HEK293 (cell line): ENCODE results near the gene RD3L.

Experiments
- BCL11A ChIP-seq: fragments of 450-650 bp; formaldehyde crosslinking; IDR thresholded peaks from 2 replicates; pipeline ENCODE4 v1.5.1; 2016; ENCODE audit warnings: low read depth, missing biosample characterization, missing genetic modification characterization
- GLIS1 ChIP-seq: fragments of 450-650 bp; formaldehyde crosslinking; IDR thresholded peaks from 2 replicates; pipeline ENCODE4 v1.5.1; 2016; ENCODE audit warnings: missing biosample characterization, missing genetic modification characterization
- ZBTB11 ChIP-seq: fragments of 450-650 bp; formaldehyde crosslinking; conservative IDR thresholded peaks from 2 replicates; pipeline ENCODE4 v1.5.1; 2016; ENCODE audit warnings: low read depth, missing biosample characterization, missing genetic modification characterization
- ZBTB7A ChIP-seq: fragments of 450-650 bp; formaldehyde crosslinking; IDR thresholded peaks from 2 replicates; pipeline ENCODE4 v1.5.1; 2016; ENCODE audit warnings: low read depth, missing biosample characterization, missing genetic modification characterization
- ZBTB8A ChIP-seq: fragments of 450-650 bp; formaldehyde crosslinking; IDR thresholded peaks from 2 replicates; pipeline ENCODE4 v1.5.1; 2016; ENCODE audit warnings: missing biosample characterization, missing genetic modification characterization
- ZNF2 ChIP-seq: fragments of 450-650 bp; formaldehyde crosslinking; IDR thresholded peaks from 2 replicates; pipeline ENCODE4 v1.5.1; 2016; ENCODE audit warnings: missing biosample characterization, missing genetic modification characterization
- ZNF670 ChIP-seq: fragments of 450-650 bp; formaldehyde crosslinking; IDR thresholded peaks from 2 replicates; pipeline ENCODE4 v1.5.1; 2016; ENCODE audit warnings: missing biosample characterization, missing genetic modification characterization, low read depth
- ZNF701 ChIP-seq: fragments of 450-650 bp; formaldehyde crosslinking; IDR thresholded peaks from 2 replicates; pipeline ENCODE4 v1.5.1; 2016; ENCODE audit warnings: missing biosample characterization, missing genetic modification characterization
- ZNF768 ChIP-seq: fragments of 450-650 bp; formaldehyde crosslinking; IDR thresholded peaks from 2 replicates; pipeline ENCODE4 v1.5.1; 2018; ENCODE audit warnings: missing biosample characterization, mild to moderate bottlenecking, missing genetic modification characterization
- TF ChIP-seq, protein P1 (sequence below): fragments of 450-650 bp; formaldehyde crosslinking; IDR thresholded peaks from 2 replicates; pipeline ENCODE4 v1.5.1; 2016; ENCODE audit warnings: missing biosample characterization, missing genetic modification characterization
- TF ChIP-seq, protein P2 (sequence below): fragments of 450-650 bp; formaldehyde crosslinking; IDR thresholded peaks from 2 replicates; pipeline ENCODE4 v1.5.1; 2017; ENCODE audit warnings: missing biosample characterization, missing genetic modification characterization

DNA sequence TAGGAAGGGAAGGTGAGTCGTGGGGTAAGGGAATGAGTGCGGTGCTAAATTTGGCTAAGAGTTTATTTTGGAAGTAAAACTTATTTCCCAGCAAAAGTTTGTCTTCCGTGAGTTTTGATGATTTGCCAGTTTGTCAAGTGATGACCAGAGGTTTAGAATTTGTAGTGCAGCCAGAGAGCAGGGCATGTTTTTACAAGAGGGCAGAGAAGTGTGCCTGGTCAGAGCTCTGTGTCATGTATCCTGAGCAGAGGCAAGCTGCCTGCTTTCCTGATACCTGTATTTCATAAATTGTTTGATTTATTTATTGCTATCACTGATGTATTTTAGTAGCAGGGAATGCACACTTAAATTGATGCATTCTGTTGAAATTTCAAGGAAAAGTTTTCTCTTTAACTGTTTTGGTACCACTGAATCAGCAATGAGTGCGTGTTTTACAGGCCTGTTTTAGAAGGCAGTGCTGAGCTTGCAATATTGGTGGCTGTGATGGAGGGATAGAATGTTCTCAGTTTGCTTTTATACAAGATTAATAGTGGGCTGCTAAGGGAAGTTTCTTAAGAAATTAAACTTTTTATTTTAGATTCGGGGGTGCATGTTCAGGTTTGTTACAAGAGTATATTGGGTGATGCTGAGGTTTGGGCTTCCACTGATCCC is 19.7 kb upstream of the RD3L start:
- TF ChIP-seq ZBTB8A (tag by site-specific recombination) (no peak), ZBTB11 (no peak), ZNF701 (tag by site-specific recombination) (no peak), ZNF670 (no peak), ZBTB7A (tag by site-specific recombination) (no peak), GLIS1 (tag by site-specific recombination) (no peak), ZNF2 (no peak), BCL11A (tag by site-specific recombination) (no peak), ZNF768 (tag by site-specific recombination) (no peak)
- TF ChIP-seq, protein P1, sequence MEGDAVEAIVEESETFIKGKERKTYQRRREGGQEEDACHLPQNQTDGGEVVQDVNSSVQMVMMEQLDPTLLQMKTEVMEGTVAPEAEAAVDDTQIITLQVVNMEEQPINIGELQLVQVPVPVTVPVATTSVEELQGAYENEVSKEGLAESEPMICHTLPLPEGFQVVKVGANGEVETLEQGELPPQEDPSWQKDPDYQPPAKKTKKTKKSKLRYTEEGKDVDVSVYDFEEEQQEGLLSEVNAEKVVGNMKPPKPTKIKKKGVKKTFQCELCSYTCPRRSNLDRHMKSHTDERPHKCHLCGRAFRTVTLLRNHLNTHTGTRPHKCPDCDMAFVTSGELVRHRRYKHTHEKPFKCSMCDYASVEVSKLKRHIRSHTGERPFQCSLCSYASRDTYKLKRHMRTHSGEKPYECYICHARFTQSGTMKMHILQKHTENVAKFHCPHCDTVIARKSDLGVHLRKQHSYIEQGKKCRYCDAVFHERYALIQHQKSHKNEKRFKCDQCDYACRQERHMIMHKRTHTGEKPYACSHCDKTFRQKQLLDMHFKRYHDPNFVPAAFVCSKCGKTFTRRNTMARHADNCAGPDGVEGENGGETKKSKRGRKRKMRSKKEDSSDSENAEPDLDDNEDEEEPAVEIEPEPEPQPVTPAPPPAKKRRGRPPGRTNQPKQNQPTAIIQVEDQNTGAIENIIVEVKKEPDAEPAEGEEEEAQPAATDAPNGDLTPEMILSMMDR: no peak
- TF ChIP-seq, protein P2, sequence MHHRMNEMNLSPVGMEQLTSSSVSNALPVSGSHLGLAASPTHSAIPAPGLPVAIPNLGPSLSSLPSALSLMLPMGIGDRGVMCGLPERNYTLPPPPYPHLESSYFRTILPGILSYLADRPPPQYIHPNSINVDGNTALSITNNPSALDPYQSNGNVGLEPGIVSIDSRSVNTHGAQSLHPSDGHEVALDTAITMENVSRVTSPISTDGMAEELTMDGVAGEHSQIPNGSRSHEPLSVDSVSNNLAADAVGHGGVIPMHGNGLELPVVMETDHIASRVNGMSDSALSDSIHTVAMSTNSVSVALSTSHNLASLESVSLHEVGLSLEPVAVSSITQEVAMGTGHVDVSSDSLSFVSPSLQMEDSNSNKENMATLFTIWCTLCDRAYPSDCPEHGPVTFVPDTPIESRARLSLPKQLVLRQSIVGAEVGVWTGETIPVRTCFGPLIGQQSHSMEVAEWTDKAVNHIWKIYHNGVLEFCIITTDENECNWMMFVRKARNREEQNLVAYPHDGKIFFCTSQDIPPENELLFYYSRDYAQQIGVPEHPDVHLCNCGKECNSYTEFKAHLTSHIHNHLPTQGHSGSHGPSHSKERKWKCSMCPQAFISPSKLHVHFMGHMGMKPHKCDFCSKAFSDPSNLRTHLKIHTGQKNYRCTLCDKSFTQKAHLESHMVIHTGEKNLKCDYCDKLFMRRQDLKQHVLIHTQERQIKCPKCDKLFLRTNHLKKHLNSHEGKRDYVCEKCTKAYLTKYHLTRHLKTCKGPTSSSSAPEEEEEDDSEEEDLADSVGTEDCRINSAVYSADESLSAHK: no peak
